GM21423 (cell line): Measurements from ENCODE around the gene OR51I2.

ENCODE experiments used
- ATAC-seq: cut with Tn5 transposase; IDR thresholded peaks from one replicate; pipeline ENCODE4 v1.9.1; 2021; ENCODE audit warnings: mild to moderate bottlenecking, moderate library complexity; ENCODE audit not compliant: unreplicated experiment

The OR51I2 gene

DNA sequence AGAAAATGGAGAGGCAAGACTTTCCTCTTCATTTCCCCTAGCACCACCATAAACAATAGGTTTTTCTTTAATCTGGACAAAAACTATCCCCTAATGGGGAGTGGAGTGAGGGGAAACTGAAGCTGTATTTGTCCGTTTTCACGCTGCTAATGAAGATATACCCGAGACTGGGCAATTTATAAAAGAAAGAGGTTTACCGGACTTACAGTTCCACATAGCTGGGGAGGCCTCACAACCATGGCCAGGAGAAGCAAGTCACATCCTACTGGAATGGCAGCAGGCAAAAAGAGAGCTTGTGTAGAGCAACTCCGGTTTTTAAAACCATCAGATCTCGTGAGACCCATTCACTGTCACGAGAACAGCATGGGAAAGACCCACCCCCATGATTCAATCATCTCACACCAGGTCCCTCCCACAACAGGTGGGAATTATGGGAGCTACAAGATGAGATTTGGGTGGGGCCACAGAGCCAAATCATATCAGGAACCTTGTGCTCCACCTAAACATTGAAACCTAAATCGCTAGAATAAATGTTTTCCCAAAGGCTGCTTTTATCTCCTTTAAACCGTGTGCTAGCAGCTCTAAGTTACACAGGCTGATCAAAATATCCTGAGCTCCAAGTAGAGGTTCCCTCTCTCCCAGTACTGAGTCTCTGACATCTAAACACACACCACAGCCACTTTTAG, 56.4 kb downstream of the OR51I2 start:
- ATAC-seq = no peak
